ENCODE results near the gene ATF7IP.
"Not testable (repeated sequence)": the region's sequence is repeated elsewhere in the genome, so short reads cannot be mapped to it uniquely, and the experiment has no call there.

The ATF7IP gene

DNA sequence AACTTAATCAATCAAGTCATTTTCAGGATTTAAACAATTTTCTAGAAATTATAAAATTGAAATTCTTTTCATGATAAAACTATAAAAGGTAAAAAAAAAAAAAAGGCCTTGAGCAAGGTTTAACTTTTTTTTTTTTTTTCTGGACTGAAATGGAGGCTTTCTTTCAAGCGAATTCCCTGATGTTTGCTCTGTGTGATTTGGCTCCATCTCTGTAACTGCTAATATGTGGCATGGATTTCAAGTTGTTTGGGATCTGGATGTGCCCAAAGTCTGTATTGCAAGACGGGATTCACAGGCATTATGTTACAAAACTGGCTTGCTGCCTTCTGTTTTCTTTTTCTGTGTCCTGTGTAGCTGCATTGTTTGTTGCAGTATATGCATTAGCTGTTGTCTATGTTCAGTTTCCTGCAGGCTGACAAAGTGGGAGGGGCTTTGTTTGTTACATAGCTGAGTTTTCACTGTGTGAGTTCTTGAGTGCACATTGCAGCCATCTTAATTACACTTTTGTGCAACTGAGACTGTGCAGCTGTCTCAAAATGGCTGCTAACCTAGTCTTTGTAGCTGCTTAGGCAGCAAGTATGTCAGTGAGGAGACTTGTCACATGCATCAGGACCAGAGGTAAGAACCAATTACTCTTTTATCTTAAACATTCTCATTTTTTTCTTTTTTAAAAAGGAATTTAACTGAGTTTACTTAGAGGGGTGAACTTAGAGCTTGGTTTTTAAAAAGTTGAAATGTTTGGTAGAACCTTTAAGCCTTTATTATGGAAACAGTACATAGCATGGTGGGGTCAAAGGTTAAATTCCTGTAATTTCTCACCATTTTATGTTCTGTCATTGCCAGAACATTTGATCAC, 19.5 kb downstream of the ATF7IP start:
- DNase-seq: peak; percentile 95

- no peak for DNase-seq
Observed at GRCh38 chr12:14387219-14387871, 21.9 kb downstream of the ATF7IP start.

DNA sequence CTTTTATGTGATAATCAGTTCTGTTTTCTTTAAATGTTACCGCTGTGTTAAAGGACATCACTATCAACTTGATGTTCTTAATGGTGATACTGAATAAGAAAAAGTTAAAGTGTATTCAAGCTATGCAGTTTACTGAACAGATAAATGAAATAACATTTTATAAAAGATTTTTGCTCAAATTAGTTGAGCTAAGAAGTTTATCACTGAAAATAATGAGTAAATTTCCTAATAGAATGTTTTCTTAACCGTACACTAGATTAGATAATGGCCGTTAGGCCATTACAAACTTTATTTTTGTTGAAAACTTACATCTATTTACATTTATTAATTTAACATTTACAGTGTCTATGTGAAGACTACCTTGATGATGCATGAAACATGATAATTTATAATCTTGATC, 25.0 kb downstream of the ATF7IP start:
- DNase-seq: no peak

- DNase-seq: no peak
Observed at GRCh38 chr12:14390870-14391530, 25.5 kb downstream of the ATF7IP start.

DNA sequence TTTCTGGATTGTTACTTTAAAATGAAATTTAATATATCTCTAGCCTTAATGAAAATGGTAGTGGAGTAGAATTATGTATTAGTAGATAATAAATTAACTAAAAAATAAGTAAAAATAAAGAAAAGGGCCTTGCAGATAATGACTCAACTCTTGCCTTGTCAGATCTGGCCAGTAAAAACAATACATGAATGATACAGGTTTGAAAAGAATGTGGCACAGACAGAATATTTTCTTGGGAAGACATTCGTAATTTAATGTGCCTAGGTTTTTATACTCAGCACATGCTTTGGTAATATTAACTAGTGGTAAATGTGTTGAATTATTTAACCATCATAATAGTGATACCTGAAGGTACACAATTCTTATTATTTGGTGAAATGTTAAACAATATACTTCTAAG, 28.3 kb downstream of the ATF7IP start:
- DNase-seq: no peak

DNA sequence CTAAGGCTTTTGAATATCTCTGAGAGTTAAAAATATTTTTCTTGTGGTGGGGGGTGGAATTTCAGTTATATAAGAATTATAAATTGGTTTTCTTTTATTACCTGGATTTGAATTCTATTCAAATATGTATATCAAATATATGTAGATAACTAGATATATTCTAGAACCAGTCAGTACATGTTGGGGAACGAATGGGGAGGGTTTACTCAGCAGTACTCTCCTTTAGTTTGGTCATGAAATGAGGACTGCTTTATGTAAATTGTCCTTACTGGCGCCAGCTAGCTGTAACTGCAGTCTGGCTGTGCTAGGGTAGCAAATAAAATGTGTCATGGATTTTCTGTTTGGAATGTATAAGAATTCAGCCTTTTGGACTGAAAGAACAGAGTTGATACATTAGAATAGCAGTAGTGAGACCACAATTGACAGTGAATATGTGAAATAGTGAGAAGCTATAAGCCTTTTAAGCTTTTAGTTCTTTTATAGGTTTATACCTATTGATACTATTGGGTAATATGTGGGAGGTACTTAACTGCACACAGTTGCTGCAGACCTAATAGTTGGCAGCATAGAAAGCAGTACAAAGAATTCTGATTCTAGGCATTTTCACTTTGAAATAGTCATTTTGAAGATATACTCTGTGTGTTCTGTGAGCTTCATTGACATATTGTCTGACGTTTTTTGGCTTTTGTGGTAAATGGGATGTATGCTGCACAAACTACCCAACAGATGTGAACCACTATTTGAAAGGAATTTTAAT, 29.0 kb downstream of the ATF7IP start:
- peak; percentile 89 for DNase-seq

GRCh38 chr12:14395074-14395778, 29.7 kb downstream of the ATF7IP start:
- DNase-seq: peak; percentile 44

- peak; percentile 22 for DNase-seq
Observed at GRCh38 chr12:14396071-14396470, 30.6 kb downstream of the ATF7IP start.

DNA sequence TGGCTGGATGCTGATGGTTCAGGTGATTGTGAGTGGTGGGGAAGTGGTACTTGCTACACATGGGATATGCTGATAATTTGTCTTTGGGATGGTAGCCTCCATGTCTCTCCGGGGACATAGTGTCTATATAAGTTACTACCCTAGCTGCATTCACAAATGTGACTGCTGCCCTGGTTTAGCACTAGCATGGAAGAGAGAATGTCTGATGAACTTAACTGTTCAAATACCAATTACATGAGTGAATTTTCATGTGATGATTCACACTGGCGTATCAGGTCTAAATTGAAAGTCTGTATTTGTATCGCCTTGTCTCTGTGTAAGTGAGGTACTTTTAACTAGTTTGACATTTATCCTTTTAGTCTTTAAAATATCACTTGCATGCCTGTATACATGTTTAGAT, 34.4 kb downstream of the ATF7IP start:
- no peak for DNase-seq

DNA sequence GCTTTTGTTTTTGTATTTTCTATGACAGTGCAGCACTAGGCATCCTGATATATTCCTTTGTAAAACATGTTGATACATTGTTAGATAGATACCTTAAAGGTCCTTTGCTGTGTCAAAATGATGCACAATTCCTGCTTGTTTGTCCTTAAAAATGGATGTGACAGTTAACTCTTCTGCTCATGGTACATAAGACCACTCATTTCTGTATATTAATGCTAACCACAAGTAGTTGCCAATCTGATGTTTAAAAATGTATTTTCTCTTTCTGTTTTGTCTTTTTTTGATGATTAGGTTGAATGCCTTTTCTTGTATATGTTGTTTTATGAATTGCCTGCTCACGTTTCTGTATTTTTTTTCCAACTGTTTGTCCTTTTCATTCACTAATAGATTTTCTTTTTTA, 35.1 kb downstream of the ATF7IP start:
- no peak for DNase-seq

GRCh38 chr12:14401267-14401666, 35.8 kb downstream of the ATF7IP start:
- DNase-seq: not testable (repeated sequence)

- no peak for DNase-seq
Observed at GRCh38 chr12:14402697-14403096, 37.2 kb downstream of the ATF7IP start.

DNA sequence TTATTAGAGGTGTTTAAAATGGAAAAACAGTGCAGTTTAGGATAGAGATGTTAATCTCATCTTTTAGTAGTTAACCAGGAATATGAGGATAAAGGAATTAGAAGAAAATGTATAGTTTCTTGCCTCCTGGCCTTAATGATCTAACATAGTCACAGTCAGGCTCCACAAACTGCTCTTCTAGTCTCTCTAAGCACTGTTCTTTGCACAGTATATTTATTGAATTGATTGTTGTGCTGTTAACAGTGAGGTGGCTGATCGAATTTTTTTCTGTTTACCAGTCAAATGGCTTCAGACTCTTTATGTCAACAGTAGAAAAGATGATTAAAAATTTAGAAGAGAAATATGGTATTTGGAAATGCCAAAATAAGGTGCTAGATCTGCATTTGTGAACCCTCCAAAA, 37.8 kb downstream of the ATF7IP start:
- no peak for DNase-seq

DNA sequence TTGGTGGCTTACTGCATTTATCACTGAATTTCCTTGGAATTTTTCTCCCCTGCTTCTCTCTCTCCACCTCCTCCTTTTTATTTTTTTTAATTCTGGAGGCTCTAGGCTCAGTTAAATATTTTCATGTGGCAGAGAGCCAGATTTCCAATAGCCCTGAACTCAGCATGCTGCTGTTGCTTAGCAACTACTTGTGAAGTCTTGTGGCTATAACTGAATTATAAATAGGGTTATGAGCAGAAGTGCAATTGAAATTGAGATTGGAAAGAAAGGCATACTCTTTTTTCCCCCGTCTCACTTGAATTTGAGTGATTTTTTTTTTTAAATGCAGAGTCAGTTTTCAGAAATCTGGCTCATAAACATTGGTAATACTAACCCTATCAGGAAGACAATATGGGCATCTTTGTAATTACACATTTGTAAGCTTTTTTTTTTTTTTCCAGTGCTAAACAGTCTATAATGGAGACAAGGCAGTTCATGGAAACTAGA, 38.3 kb downstream of the ATF7IP start:
- peak; percentile 78 for DNase-seq

DNA sequence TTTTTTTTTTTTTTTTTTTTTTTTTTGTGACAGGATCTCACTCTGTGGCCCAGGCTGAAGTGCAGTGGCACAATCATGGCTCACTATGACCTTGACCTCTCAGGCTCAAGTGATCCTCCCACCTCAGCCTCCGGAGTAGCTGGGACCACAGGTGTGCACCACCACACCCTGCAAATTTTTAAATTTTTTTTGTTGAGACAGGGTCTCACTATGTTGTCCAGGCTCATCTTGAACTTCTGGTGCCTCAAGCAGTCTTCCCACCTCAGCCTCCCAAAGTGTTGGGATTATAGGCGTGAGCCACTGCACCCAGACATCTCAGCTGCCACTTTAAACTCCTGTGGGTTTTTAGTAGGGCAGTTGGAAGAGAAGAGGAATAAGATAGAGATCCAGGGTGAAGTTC, 39.9 kb downstream of the ATF7IP start:
- not testable (repeated sequence) for DNase-seq

- peak; percentile 78 for DNase-seq
Observed at GRCh38 chr12:14408208-14408607, 42.7 kb downstream of the ATF7IP start.

- no peak for DNase-seq
Observed at GRCh38 chr12:14410177-14410576, 44.7 kb downstream of the ATF7IP start.

GRCh38 chr12:14410841-14411569, 45.5 kb downstream of the ATF7IP start:
- peak; percentile 55 for DNase-seq

DNA sequence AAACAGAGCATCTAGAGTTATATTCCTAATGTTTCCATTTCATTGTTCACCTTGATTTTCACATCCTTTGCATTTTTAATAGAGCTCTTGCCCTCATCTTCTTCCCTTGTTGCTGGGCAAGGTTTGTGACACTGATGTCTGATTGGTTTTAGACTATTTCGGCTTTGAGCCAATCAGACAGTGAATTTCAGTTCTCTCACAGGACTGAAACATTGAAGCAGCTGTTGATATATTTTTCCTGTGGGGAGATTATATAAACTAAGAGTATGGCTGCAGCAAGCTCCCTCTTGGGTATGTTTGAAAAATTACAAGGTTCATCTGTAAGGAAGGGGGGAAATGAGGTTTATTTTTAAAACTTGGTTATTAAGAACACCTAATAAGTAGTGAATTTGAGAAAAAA, 51.2 kb downstream of the ATF7IP start:
- DNase-seq: peak; percentile 74

GRCh38 chr12:14417715-14418114, 52.2 kb downstream of the ATF7IP start:
- DNase-seq: peak; percentile 72

DNA sequence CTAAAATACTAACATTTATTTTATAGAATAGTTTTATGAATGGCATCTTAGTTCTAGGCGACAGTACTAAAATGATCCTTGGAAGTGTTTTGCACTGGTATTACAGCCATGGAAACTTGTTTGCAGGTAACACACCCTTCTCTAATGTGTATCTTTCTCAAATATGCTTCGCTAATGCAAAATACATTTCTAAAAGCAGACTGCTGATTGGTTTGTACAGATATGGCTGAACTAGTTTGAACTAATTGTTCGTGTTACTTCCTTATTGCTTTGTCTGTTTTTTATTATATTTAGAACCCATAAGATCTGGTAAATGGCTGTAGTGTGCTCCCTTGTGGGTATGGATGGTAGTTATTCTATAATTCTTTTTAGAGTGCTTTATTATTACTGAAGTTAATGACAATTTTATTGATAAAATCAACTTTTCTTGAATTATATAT, 53.0 kb downstream of the ATF7IP start:
- DNase-seq: peak; percentile 38
